ENCODE measurements around the gene FUT8.
A peak's percentile ranks its signal among the peaks of the same experiment; 100 is the strongest.

Gene FUT8

GRCh38 chr14:65745396-65746190 is 333.1 kb downstream of the FUT8 start:
- H3K36me3 ChIP-seq (ENCODE audit: control insufficient read depth in 1 of 2, insufficient read depth in 2 of 2, low read length in 2 of 2) = peaks cover 11 to 16% of the 10 kb centered on the region in 2 donors
- H3K9ac ChIP-seq (ENCODE audit: low read depth in 1 of 2, low read length in 2 of 2) = no peak overlapping the region
- H3K27ac ChIP-seq (ENCODE audit: low read depth, low read length) = no peak overlapping the region
- no peaks in the 10 kb centered on the region for H3K27me3 ChIP-seq (ENCODE audit: control insufficient read depth in 1 of 2, insufficient read depth in 2 of 2, low read length in 2 of 2)
- no peak overlapping the region for H3K4me3 ChIP-seq (ENCODE audit: low read depth in 1 of 2, low read length in 2 of 2)
- H3K9me3 ChIP-seq (ENCODE audit: control insufficient read depth in 1 of 2, low read length in 2 of 2) = no peaks in the 10 kb centered on the region
- peaks cover 0 to 4% of the 10 kb centered on the region in 2 donors for H3K4me1 ChIP-seq (ENCODE audit: control insufficient read depth in 1 of 2, insufficient read depth in 2 of 2, low read length in 2 of 2)

GRCh38 chr14:65748796-65749195 is 336.3 kb downstream of the FUT8 start:
- Histone ChIP-seq H3K4me3 (ENCODE audit: low read depth in 1 of 2, low read length in 2 of 2) (no peak overlapping the region), H3K4me1 (ENCODE audit: control insufficient read depth in 1 of 2, insufficient read depth in 2 of 2, low read length in 2 of 2) (peaks cover 11 to 32% of the 10 kb centered on the region in 2 donors), H3K9me3 (ENCODE audit: control insufficient read depth in 1 of 2, low read length in 2 of 2) (no peaks in the 10 kb centered on the region), H3K27ac (ENCODE audit: low read depth, low read length) (no peak overlapping the region), H3K9ac (ENCODE audit: low read depth in 1 of 2, low read length in 2 of 2) (no peak overlapping the region), H3K36me3 (ENCODE audit: control insufficient read depth in 1 of 2, insufficient read depth in 2 of 2, low read length in 2 of 2) (peaks cover 0 to 3% of the 10 kb centered on the region in 2 donors), H3K27me3 (ENCODE audit: control insufficient read depth in 1 of 2, insufficient read depth in 2 of 2, low read length in 2 of 2) (no peaks in the 10 kb centered on the region)

- Histone ChIP-seq H3K36me3 (ENCODE audit: control insufficient read depth in 1 of 2, insufficient read depth in 2 of 2, low read length in 2 of 2) (peaks cover 0 to 3% of the 10 kb centered on the region in 2 donors), H3K9ac (ENCODE audit: low read depth in 1 of 2, low read length in 2 of 2) (no peak overlapping the region), H3K4me1 (ENCODE audit: control insufficient read depth in 1 of 2, insufficient read depth in 2 of 2, low read length in 2 of 2) (peaks cover 13 to 36% of the 10 kb centered on the region in 2 donors), H3K27ac (ENCODE audit: low read depth, low read length) (no peak overlapping the region), H3K4me3 (ENCODE audit: low read depth in 1 of 2, low read length in 2 of 2) (no peak overlapping the region), H3K9me3 (ENCODE audit: control insufficient read depth in 1 of 2, low read length in 2 of 2) (no peaks in the 10 kb centered on the region), H3K27me3 (ENCODE audit: control insufficient read depth in 1 of 2, insufficient read depth in 2 of 2, low read length in 2 of 2) (no peaks in the 10 kb centered on the region)
Observed at GRCh38 chr14:65749287-65749686, 336.8 kb downstream of the FUT8 start.

- Histone ChIP-seq H3K36me3 (ENCODE audit: control insufficient read depth in 1 of 2, insufficient read depth in 2 of 2, low read length in 2 of 2) (no peaks in the 10 kb centered on the region), H3K27ac (ENCODE audit: low read depth, low read length) (no peak overlapping the region), H3K4me1 (ENCODE audit: control insufficient read depth in 1 of 2, insufficient read depth in 2 of 2, low read length in 2 of 2) (peaks cover 13 to 36% of the 10 kb centered on the region in 2 donors), H3K9ac (ENCODE audit: low read depth in 1 of 2, low read length in 2 of 2) (no peak overlapping the region), H3K9me3 (ENCODE audit: control insufficient read depth in 1 of 2, low read length in 2 of 2) (no peaks in the 10 kb centered on the region), H3K4me3 (ENCODE audit: low read depth in 1 of 2, low read length in 2 of 2) (no peak overlapping the region), H3K27me3 (ENCODE audit: control insufficient read depth in 1 of 2, insufficient read depth in 2 of 2, low read length in 2 of 2) (no peaks in the 10 kb centered on the region)
Observed at GRCh38 chr14:65750906-65751305, 338.4 kb downstream of the FUT8 start.

- Histone ChIP-seq H3K9me3 (ENCODE audit: control insufficient read depth in 1 of 2, low read length in 2 of 2) (no peaks in the 10 kb centered on the region), H3K4me3 (ENCODE audit: low read depth in 1 of 2, low read length in 2 of 2) (no peak overlapping the region), H3K27ac (ENCODE audit: low read depth, low read length) (no peak overlapping the region), H3K36me3 (ENCODE audit: control insufficient read depth in 1 of 2, insufficient read depth in 2 of 2, low read length in 2 of 2) (no peaks in the 10 kb centered on the region), H3K27me3 (ENCODE audit: control insufficient read depth in 1 of 2, insufficient read depth in 2 of 2, low read length in 2 of 2) (no peaks in the 10 kb centered on the region), H3K4me1 (ENCODE audit: control insufficient read depth in 1 of 2, insufficient read depth in 2 of 2, low read length in 2 of 2) (peaks cover 13 to 36% of the 10 kb centered on the region in 2 donors), H3K9ac (ENCODE audit: low read depth in 1 of 2, low read length in 2 of 2) (no peak overlapping the region)
Observed at GRCh38 chr14:65751510-65751909, 339.0 kb downstream of the FUT8 start.

- Histone ChIP-seq H3K27me3 (ENCODE audit: control insufficient read depth in 1 of 2, insufficient read depth in 2 of 2, low read length in 2 of 2) (no peaks in the 10 kb centered on the region), H3K9me3 (ENCODE audit: control insufficient read depth in 1 of 2, low read length in 2 of 2) (no peaks in the 10 kb centered on the region), H3K4me1 (ENCODE audit: control insufficient read depth in 1 of 2, insufficient read depth in 2 of 2, low read length in 2 of 2) (peaks cover 13 to 36% of the 10 kb centered on the region in 2 donors), H3K9ac (ENCODE audit: low read depth in 1 of 2, low read length in 2 of 2) (no peak overlapping the region), H3K4me3 (ENCODE audit: low read depth in 1 of 2, low read length in 2 of 2) (peak overlapping the region; percentile 11 to 22), H3K36me3 (ENCODE audit: control insufficient read depth in 1 of 2, insufficient read depth in 2 of 2, low read length in 2 of 2) (no peaks in the 10 kb centered on the region), H3K27ac (ENCODE audit: low read depth, low read length) (no peak overlapping the region)
Observed at GRCh38 chr14:65753061-65753460, 340.5 kb downstream of the FUT8 start.

- Histone ChIP-seq H3K36me3 (ENCODE audit: control insufficient read depth in 1 of 2, insufficient read depth in 2 of 2, low read length in 2 of 2) (no peaks in the 10 kb centered on the region), H3K27ac (ENCODE audit: low read depth, low read length) (no peak overlapping the region), H3K9me3 (ENCODE audit: control insufficient read depth in 1 of 2, low read length in 2 of 2) (no peaks in the 10 kb centered on the region), H3K4me3 (ENCODE audit: low read depth in 1 of 2, low read length in 2 of 2) (no peak overlapping the region), H3K9ac (ENCODE audit: low read depth in 1 of 2, low read length in 2 of 2) (no peak overlapping the region), H3K27me3 (ENCODE audit: control insufficient read depth in 1 of 2, insufficient read depth in 2 of 2, low read length in 2 of 2) (no peaks in the 10 kb centered on the region), H3K4me1 (ENCODE audit: control insufficient read depth in 1 of 2, insufficient read depth in 2 of 2, low read length in 2 of 2) (peaks cover 13 to 35% of the 10 kb centered on the region in 2 donors)
Observed at GRCh38 chr14:65755331-65755730, 342.8 kb downstream of the FUT8 start.

GRCh38 chr14:65756880-65757279 is 344.4 kb downstream of the FUT8 start:
- Histone ChIP-seq H3K9ac (ENCODE audit: low read depth in 1 of 2, low read length in 2 of 2) (no peak overlapping the region), H3K4me1 (ENCODE audit: control insufficient read depth in 1 of 2, insufficient read depth in 2 of 2, low read length in 2 of 2) (peaks cover 13 to 20% of the 10 kb centered on the region in 2 donors), H3K27ac (ENCODE audit: low read depth, low read length) (no peak overlapping the region), H3K4me3 (ENCODE audit: low read depth in 1 of 2, low read length in 2 of 2) (no peak overlapping the region), H3K9me3 (ENCODE audit: control insufficient read depth in 1 of 2, low read length in 2 of 2) (no peaks in the 10 kb centered on the region), H3K36me3 (ENCODE audit: control insufficient read depth in 1 of 2, insufficient read depth in 2 of 2, low read length in 2 of 2) (no peaks in the 10 kb centered on the region), H3K27me3 (ENCODE audit: control insufficient read depth in 1 of 2, insufficient read depth in 2 of 2, low read length in 2 of 2) (no peaks in the 10 kb centered on the region)

- Histone ChIP-seq H3K9ac (ENCODE audit: low read depth in 1 of 2, low read length in 2 of 2) (no peak overlapping the region), H3K27ac (ENCODE audit: low read depth, low read length) (no peak overlapping the region), H3K4me1 (ENCODE audit: control insufficient read depth in 1 of 2, insufficient read depth in 2 of 2, low read length in 2 of 2) (peaks cover 22 to 28% of the 10 kb centered on the region in 2 donors), H3K27me3 (ENCODE audit: control insufficient read depth in 1 of 2, insufficient read depth in 2 of 2, low read length in 2 of 2) (no peaks in the 10 kb centered on the region), H3K4me3 (ENCODE audit: low read depth in 1 of 2, low read length in 2 of 2) (no peak overlapping the region), H3K36me3 (ENCODE audit: control insufficient read depth in 1 of 2, insufficient read depth in 2 of 2, low read length in 2 of 2) (no peaks in the 10 kb centered on the region), H3K9me3 (ENCODE audit: control insufficient read depth in 1 of 2, low read length in 2 of 2) (no peaks in the 10 kb centered on the region)
Observed at GRCh38 chr14:65769151-65769550, 356.6 kb downstream of the FUT8 start.

GRCh38 chr14:65770681-65771080 is 358.2 kb downstream of the FUT8 start:
- H3K9ac ChIP-seq (ENCODE audit: low read depth in 1 of 2, low read length in 2 of 2) = no peak overlapping the region
- H3K4me3 ChIP-seq (ENCODE audit: low read depth in 1 of 2, low read length in 2 of 2) = no peak overlapping the region
- H3K27me3 ChIP-seq (ENCODE audit: control insufficient read depth in 1 of 2, insufficient read depth in 2 of 2, low read length in 2 of 2) = no peaks in the 10 kb centered on the region
- no peaks in the 10 kb centered on the region for H3K9me3 ChIP-seq (ENCODE audit: control insufficient read depth in 1 of 2, low read length in 2 of 2)
- no peaks in the 10 kb centered on the region for H3K36me3 ChIP-seq (ENCODE audit: control insufficient read depth in 1 of 2, insufficient read depth in 2 of 2, low read length in 2 of 2)
- H3K4me1 ChIP-seq (ENCODE audit: control insufficient read depth in 1 of 2, insufficient read depth in 2 of 2, low read length in 2 of 2) = peaks cover 22 to 34% of the 10 kb centered on the region in 2 donors
- H3K27ac ChIP-seq (ENCODE audit: low read depth, low read length) = no peak overlapping the region

All from duodenal mucosa (tissue), 2 donors.